PFSK-1 (cell line): Measurements from ENCODE around the gene TLCD2.

Experiments used
- FOXP2 ChIP-seq: optimal IDR thresholded peaks from 2 replicates; pipeline ENCODE3; 2011; ENCODE audit warnings: borderline replicate concordance, control low read depth, inconsistent platforms; ENCODE audit not compliant: insufficient read depth; ENCODE audit errors: extremely low read length, extremely low read depth
- POLR2AphosphoS5 ChIP-seq: IDR thresholded peaks from 2 replicates; pipeline ENCODE4 v1.6.1; 2012; ENCODE audit warnings: low read depth, mild to moderate bottlenecking, control low read depth, low read length, moderate library complexity
- SIN3A ChIP-seq: IDR thresholded peaks from 2 replicates; pipeline ENCODE4 v1.6.1; 2012; ENCODE audit warnings: mild to moderate bottlenecking, low read length, moderate library complexity, borderline replicate concordance; ENCODE audit not compliant: insufficient read depth
- TAF1 ChIP-seq: IDR thresholded peaks from 2 replicates; pipeline ENCODE4 v1.6.1; 2012; ENCODE audit warnings: low read length, control low read depth, borderline replicate concordance; ENCODE audit not compliant: insufficient read depth
- TF ChIP-seq, protein P1 (sequence below), 2 experiments: IDR thresholded peaks; 2 replicates each; pipeline versions ENCODE4 v1.6.1 to v1.8.0; 2011 to 2012; ENCODE audit warnings: low read depth in 2 of 2, low read length in 2 of 2, control low read depth in 1 of 2, inconsistent platforms in 1 of 2, mild to moderate bottlenecking in 1 of 2, moderate library complexity in 1 of 2; ENCODE audit not compliant: insufficient read depth in 1 of 2

DNA sequence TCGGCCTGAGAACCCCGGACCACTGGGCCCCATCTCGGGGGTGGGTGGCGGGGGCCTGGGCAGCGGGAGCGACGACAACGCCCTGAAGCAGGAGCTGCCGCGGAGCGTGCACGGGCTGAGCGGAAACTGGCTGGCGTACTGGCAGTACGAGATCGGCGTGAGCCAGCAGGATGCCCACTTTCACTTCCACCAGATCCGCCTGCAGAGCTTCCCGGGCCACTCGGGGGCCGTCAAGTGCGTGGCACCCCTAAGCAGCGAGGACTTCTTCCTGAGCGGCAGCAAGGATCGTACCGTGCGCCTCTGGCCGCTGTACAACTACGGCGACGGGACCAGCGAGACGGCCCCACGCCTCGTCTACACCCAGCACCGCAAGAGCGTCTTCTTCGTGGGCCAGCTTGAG lies 23.6 kb upstream of the TLCD2 start:
- TF ChIP-seq POLR2AphosphoS5 (no peak), TAF1 (no peak), SIN3A (no peak), FOXP2 (peak; percentile 11)
- TF ChIP-seq, protein P1, sequence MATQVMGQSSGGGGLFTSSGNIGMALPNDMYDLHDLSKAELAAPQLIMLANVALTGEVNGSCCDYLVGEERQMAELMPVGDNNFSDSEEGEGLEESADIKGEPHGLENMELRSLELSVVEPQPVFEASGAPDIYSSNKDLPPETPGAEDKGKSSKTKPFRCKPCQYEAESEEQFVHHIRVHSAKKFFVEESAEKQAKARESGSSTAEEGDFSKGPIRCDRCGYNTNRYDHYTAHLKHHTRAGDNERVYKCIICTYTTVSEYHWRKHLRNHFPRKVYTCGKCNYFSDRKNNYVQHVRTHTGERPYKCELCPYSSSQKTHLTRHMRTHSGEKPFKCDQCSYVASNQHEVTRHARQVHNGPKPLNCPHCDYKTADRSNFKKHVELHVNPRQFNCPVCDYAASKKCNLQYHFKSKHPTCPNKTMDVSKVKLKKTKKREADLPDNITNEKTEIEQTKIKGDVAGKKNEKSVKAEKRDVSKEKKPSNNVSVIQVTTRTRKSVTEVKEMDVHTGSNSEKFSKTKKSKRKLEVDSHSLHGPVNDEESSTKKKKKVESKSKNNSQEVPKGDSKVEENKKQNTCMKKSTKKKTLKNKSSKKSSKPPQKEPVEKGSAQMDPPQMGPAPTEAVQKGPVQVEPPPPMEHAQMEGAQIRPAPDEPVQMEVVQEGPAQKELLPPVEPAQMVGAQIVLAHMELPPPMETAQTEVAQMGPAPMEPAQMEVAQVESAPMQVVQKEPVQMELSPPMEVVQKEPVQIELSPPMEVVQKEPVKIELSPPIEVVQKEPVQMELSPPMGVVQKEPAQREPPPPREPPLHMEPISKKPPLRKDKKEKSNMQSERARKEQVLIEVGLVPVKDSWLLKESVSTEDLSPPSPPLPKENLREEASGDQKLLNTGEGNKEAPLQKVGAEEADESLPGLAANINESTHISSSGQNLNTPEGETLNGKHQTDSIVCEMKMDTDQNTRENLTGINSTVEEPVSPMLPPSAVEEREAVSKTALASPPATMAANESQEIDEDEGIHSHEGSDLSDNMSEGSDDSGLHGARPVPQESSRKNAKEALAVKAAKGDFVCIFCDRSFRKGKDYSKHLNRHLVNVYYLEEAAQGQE (IDR thresholded peaks at IDR 0.05; ENCODE audit: insufficient read depth in 1 of 2, low read depth in 2 of 2, low read length in 2 of 2), result no peak
